Liver (tissue), 3 donors: ENCODE measurements around the gene FMOD.

Experiments
- ATF3 ChIP-seq: IDR thresholded peaks from 2 replicates; pipeline ENCODE4 v1.6.1; 2016; ENCODE audit warnings: antibody characterized with exemption
- CTCF ChIP-seq: fragments of 150-350 bp; IDR thresholded peaks from 2 replicates; pipeline ENCODE4 v1.5.1; 2017; ENCODE audit warnings: improper control_type of control experiment, low read depth, low read length; ENCODE audit not compliant: missing input control
- EGR1 ChIP-seq, 2 donors: IDR thresholded peaks; 2 replicates each; pipeline ENCODE4 v1.6.1; 2016 to 2018; ENCODE audit warnings: antibody characterized with exemption in 2 of 2, low read depth in 2 of 2
- FOXA1 ChIP-seq: IDR thresholded peaks from 2 replicates; pipeline ENCODE4 v1.6.1; 2016; ENCODE audit warnings: antibody characterized with exemption
- GABPA ChIP-seq, 2 donors: IDR thresholded peaks in 1 of 2; conservative IDR thresholded peaks in 1 of 2; 2 replicates each; pipeline ENCODE4 v1.6.1; 2016; ENCODE audit warnings: antibody characterized with exemption in 2 of 2, mild to moderate bottlenecking in 1 of 2, moderate library complexity in 1 of 2
- JUND ChIP-seq, 2 donors: IDR thresholded peaks; 2 replicates each; pipeline ENCODE4 v1.6.1; 2016; ENCODE audit warnings: antibody characterized with exemption in 2 of 2
- RAD21 ChIP-seq, 2 donors: IDR thresholded peaks; 2 replicates each; pipeline ENCODE4 v1.6.1; 2016; ENCODE audit warnings: antibody characterized with exemption in 2 of 2, mild to moderate bottlenecking in 2 of 2
- RXRA ChIP-seq, 2 donors: IDR thresholded peaks; 2 replicates each; pipeline ENCODE4 v1.6.1; 2017 to 2018; ENCODE audit warnings: antibody characterized with exemption in 2 of 2, mild to moderate bottlenecking in 1 of 2
- SP1 ChIP-seq: IDR thresholded peaks from 2 replicates; pipeline ENCODE4 v1.6.1; 2018; ENCODE audit warnings: antibody characterized with exemption, mild to moderate bottlenecking
- YY1 ChIP-seq: IDR thresholded peaks from 2 replicates; pipeline ENCODE4 v1.6.1; 2016; ENCODE audit warnings: antibody characterized with exemption, mild to moderate bottlenecking
- TF ChIP-seq, protein P1 (sequence below): IDR thresholded peaks from 2 replicates; pipeline ENCODE4 v1.6.1; 2016; ENCODE audit warnings: antibody characterized with exemption
- TF ChIP-seq, protein P2 (sequence below): IDR thresholded peaks from 2 replicates; pipeline ENCODE4 v1.6.1; 2016; ENCODE audit warnings: antibody characterized with exemption, mild to moderate bottlenecking
- donor health status: healthy.
- donor health status: healthy.

- TF ChIP-seq JUND (IDR thresholded peaks at IDR 0.05): no peak
- TF ChIP-seq CTCF: no peak
- TF ChIP-seq RXRA (IDR thresholded peaks at IDR 0.05): no peak
- TF ChIP-seq, protein P1, sequence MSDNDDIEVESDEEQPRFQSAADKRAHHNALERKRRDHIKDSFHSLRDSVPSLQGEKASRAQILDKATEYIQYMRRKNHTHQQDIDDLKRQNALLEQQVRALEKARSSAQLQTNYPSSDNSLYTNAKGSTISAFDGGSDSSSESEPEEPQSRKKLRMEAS: no peak
- no peak for TF ChIP-seq RAD21 (IDR thresholded peaks at IDR 0.05)
- TF ChIP-seq FOXA1: no peak
- TF ChIP-seq ATF3: no peak
- TF ChIP-seq YY1: no peak
- TF ChIP-seq SP1: no peak
- TF ChIP-seq GABPA (IDR thresholded peaks at IDR 0.05 in 1 of 2, conservative IDR thresholded peaks at IDR 0.05 in 1 of 2): no peak
- TF ChIP-seq, protein P2, sequence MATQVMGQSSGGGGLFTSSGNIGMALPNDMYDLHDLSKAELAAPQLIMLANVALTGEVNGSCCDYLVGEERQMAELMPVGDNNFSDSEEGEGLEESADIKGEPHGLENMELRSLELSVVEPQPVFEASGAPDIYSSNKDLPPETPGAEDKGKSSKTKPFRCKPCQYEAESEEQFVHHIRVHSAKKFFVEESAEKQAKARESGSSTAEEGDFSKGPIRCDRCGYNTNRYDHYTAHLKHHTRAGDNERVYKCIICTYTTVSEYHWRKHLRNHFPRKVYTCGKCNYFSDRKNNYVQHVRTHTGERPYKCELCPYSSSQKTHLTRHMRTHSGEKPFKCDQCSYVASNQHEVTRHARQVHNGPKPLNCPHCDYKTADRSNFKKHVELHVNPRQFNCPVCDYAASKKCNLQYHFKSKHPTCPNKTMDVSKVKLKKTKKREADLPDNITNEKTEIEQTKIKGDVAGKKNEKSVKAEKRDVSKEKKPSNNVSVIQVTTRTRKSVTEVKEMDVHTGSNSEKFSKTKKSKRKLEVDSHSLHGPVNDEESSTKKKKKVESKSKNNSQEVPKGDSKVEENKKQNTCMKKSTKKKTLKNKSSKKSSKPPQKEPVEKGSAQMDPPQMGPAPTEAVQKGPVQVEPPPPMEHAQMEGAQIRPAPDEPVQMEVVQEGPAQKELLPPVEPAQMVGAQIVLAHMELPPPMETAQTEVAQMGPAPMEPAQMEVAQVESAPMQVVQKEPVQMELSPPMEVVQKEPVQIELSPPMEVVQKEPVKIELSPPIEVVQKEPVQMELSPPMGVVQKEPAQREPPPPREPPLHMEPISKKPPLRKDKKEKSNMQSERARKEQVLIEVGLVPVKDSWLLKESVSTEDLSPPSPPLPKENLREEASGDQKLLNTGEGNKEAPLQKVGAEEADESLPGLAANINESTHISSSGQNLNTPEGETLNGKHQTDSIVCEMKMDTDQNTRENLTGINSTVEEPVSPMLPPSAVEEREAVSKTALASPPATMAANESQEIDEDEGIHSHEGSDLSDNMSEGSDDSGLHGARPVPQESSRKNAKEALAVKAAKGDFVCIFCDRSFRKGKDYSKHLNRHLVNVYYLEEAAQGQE: no peak
- TF ChIP-seq EGR1 (IDR thresholded peaks at IDR 0.05; ENCODE audit: low read depth in 2 of 2): no peak
Observed at GRCh38 chr1:203302894-203303293, 48.0 kb downstream of the FMOD start.
